Fibroblast of the conjunctiva (primary cell): ENCODE data around the gene DAGLB.
A peak's percentile ranks its signal among the peaks of the same experiment; 100 is the strongest.
"Not testable (repeated sequence)": the region's sequence is repeated elsewhere in the genome, so short reads cannot be mapped to it uniquely, and the experiment has no call there.

Experiments used
- DNase-seq: peaks from one replicate; pipeline ENCODE4 v3.0.0-alpha.2; 2010; ENCODE audit warnings: low read depth

The DAGLB gene

GRCh38 chr7:6447581-6448199 lies at the start of gene DAGLB:
TSS of gene DAGLB (minus strand) at chr7:6447954. CDS start at chr7:6447842, 112 bp downstream.
- peak; percentile 88 for DNase-seq

GRCh38 chr7:6497637-6497905 lies 49.8 kb upstream of the DAGLB start:
- no peak for DNase-seq

GRCh38 chr7:6496842-6497636 lies 49.3 kb upstream of the DAGLB start:
- no peak for DNase-seq

- DNase-seq = no peak
Measured at GRCh38 chr7:6495597-6496262, 48.0 kb upstream of the DAGLB start.

- DNase-seq = no peak
Measured at GRCh38 chr7:6494365-6494764, 46.6 kb upstream of the DAGLB start.

- DNase-seq = no peak
Measured at GRCh38 chr7:6491194-6491593, 43.4 kb upstream of the DAGLB start.

GRCh38 chr7:6489612-6490011 lies 41.9 kb upstream of the DAGLB start:
- no peak for DNase-seq

- DNase-seq = no peak
Measured at GRCh38 chr7:6487184-6487545, 39.4 kb upstream of the DAGLB start.

GRCh38 chr7:6486438-6487183 lies 38.9 kb upstream of the DAGLB start:
- no peak for DNase-seq

- DNase-seq = no peak
Measured at GRCh38 chr7:6482743-6483119, 35.0 kb upstream of the DAGLB start.

- no peak for DNase-seq
Measured at GRCh38 chr7:6482307-6482706, 34.6 kb upstream of the DAGLB start.

- no peak for DNase-seq
Measured at GRCh38 chr7:6481445-6481844, 33.7 kb upstream of the DAGLB start.

- DNase-seq = no peak
Measured at GRCh38 chr7:6480323-6480660, 32.5 kb upstream of the DAGLB start.

GRCh38 chr7:6479067-6479466 lies 31.3 kb upstream of the DAGLB start:
- no peak for DNase-seq

GRCh38 chr7:6478186-6478585 lies 30.4 kb upstream of the DAGLB start:
- DNase-seq = no peak

GRCh38 chr7:6477318-6477660 lies 29.5 kb upstream of the DAGLB start:
- no peak for DNase-seq

GRCh38 chr7:6476596-6477317 lies 29.0 kb upstream of the DAGLB start:
- DNase-seq = no peak

- DNase-seq = no peak
Measured at GRCh38 chr7:6475433-6476186, 27.9 kb upstream of the DAGLB start.

- DNase-seq = no peak
Measured at GRCh38 chr7:6465862-6466261, 18.1 kb upstream of the DAGLB start.

- not testable (repeated sequence) for DNase-seq
Measured at GRCh38 chr7:6463609-6464008, 15.9 kb upstream of the DAGLB start.

- DNase-seq = no peak
Measured at GRCh38 chr7:6461946-6462550, 14.3 kb upstream of the DAGLB start.
